SK-N-SH treated with all-trans-retinoic acid at 6 μM for 48 hours (cell line): ENCODE measurements around the gene EFNB2.

Source experiments
- ATAC-seq: fragments of 200-7000 bp; cut with Tn5 transposase; 3 replicates; pipeline ENCODE4 v1.9.1; 2020; ENCODE audit warnings: mild to moderate bottlenecking, moderate library complexity
- BACH2 ChIP-seq: fragments of 250-450 bp; sonication (Bioruptor Pico); IDR thresholded peaks from 2 replicates; pipeline ENCODE4 v1.9.0; 2021; ENCODE audit warnings: mild to moderate bottlenecking, borderline replicate concordance
- CREB5 ChIP-seq: fragments of 250-450 bp; sonication (Bioruptor Pico); IDR thresholded peaks from 2 replicates; pipeline ENCODE4 v1.5.1; 2020; ENCODE audit warnings: low read depth, mild to moderate bottlenecking, moderate library complexity
- CSDC2 ChIP-seq: fragments of 250-450 bp; sonication (Bioruptor Pico); IDR thresholded peaks from 2 replicates; pipeline ENCODE4 v1.5.0; 2020; ENCODE audit warnings: mild to moderate bottlenecking, moderate library complexity
- CSRNP3 ChIP-seq: fragments of 250-450 bp; sonication (Bioruptor Pico); IDR thresholded peaks from 2 replicates; pipeline ENCODE4 v1.5.1; 2021; ENCODE audit warnings: mild to moderate bottlenecking, moderate library complexity
- ESRRG ChIP-seq: fragments of 250-450 bp; sonication (Bioruptor Pico); IDR thresholded peaks from 2 replicates; pipeline ENCODE4 v1.6.1; 2021; ENCODE audit warnings: mild to moderate bottlenecking
- ISL1 ChIP-seq: fragments of 250-450 bp; sonication (Bioruptor Pico); IDR thresholded peaks from 2 replicates; pipeline ENCODE4 v2.1.2; 2022; ENCODE audit warnings: mild to moderate bottlenecking, moderate library complexity
- OSR1 ChIP-seq: fragments of 250-450 bp; sonication (Bioruptor Pico); IDR thresholded peaks from 2 replicates; pipeline ENCODE4 v1.8.0; 2022; ENCODE audit warnings: moderate library complexity, mild to moderate bottlenecking, inconsistent platforms
- PATZ1 ChIP-seq: fragments of 250-450 bp; sonication (Bioruptor Pico); IDR thresholded peaks from 2 replicates; pipeline ENCODE4 v1.8.0; 2020; ENCODE audit warnings: mild to moderate bottlenecking, moderate library complexity, borderline replicate concordance
- POU6F1 ChIP-seq: fragments of 250-450 bp; sonication (Bioruptor Pico); IDR thresholded peaks from 2 replicates; pipeline ENCODE4 v1.8.0; 2021; ENCODE audit warnings: low read depth, mild to moderate bottlenecking, moderate library complexity, borderline replicate concordance
- PPARA ChIP-seq: fragments of 250-450 bp; sonication (Bioruptor Pico); IDR thresholded peaks from 2 replicates; pipeline ENCODE4 v1.5.0; 2020; ENCODE audit warnings: mild to moderate bottlenecking, borderline replicate concordance
- RARB ChIP-seq: fragments of 250-450 bp; sonication (Bioruptor Pico); IDR thresholded peaks from 2 replicates; pipeline ENCODE4 v1.8.0; 2021; ENCODE audit warnings: mild to moderate bottlenecking, moderate library complexity
- TCF4 ChIP-seq: fragments of 250-450 bp; sonication (Bioruptor Pico); IDR thresholded peaks from 2 replicates; pipeline ENCODE4 v1.8.0; 2021; ENCODE audit warnings: mild to moderate bottlenecking, moderate library complexity, borderline replicate concordance
- TOX ChIP-seq: fragments of 250-450 bp; sonication (Bioruptor Pico); IDR thresholded peaks from 2 replicates; pipeline ENCODE4 v1.8.0; 2021; ENCODE audit warnings: mild to moderate bottlenecking, moderate library complexity, borderline replicate concordance
- TSHZ2 ChIP-seq: fragments of 250-450 bp; sonication (Bioruptor Pico); IDR thresholded peaks from 2 replicates; pipeline ENCODE4 v1.5.0; 2020; ENCODE audit warnings: mild to moderate bottlenecking, moderate library complexity
- ZC3H10 ChIP-seq: fragments of 250-450 bp; sonication (Bioruptor Pico); IDR thresholded peaks from 2 replicates; pipeline ENCODE4 v1.5.1; 2021; ENCODE audit warnings: mild to moderate bottlenecking, moderate library complexity
- ZFP3 ChIP-seq: fragments of 250-450 bp; sonication (Bioruptor Pico); IDR thresholded peaks from 2 replicates; pipeline ENCODE4 v1.5.0; 2020; ENCODE audit warnings: mild to moderate bottlenecking, moderate library complexity
- ZFP30 ChIP-seq: fragments of 450-650 bp; formaldehyde crosslinking; IDR thresholded peaks from 2 replicates; pipeline ENCODE4 v1.5.0; 2022; ENCODE audit warnings: mild to moderate bottlenecking, moderate library complexity
- ZNF565 ChIP-seq: fragments of 450-650 bp; formaldehyde crosslinking; conservative IDR thresholded peaks from 2 replicates; pipeline ENCODE4 v1.5.0; 2020; ENCODE audit warnings: low read depth, mild to moderate bottlenecking, moderate library complexity
- ZNF70 ChIP-seq: fragments of 450-650 bp; formaldehyde crosslinking; IDR thresholded peaks from 2 replicates; pipeline ENCODE4 v1.5.0; 2020; ENCODE audit warnings: mild to moderate bottlenecking, moderate library complexity
- ZNF8 ChIP-seq: fragments of 450-650 bp; formaldehyde crosslinking; IDR thresholded peaks from 2 replicates; pipeline ENCODE4 v1.5.0; 2020; ENCODE audit warnings: mild to moderate bottlenecking, moderate library complexity

The EFNB2 gene

GRCh38 chr13:106497079-106497478, 38.4 kb downstream of the EFNB2 start (continued):
- TF ChIP-seq PATZ1 (no peak), TCF4 (CRISPR knock-in tag) (no peak)

GRCh38 chr13:106496072-106496997, 39.1 kb downstream of the EFNB2 start:
- peak; percentile 68 for ATAC-seq
- TF ChIP-seq ZC3H10 (CRISPR knock-in tag) (no peak), POU6F1 (no peak)

GRCh38 chr13:106494936-106495335, 40.5 kb downstream of the EFNB2 start:
- ATAC-seq = no peak
- no peak for TF ChIP-seq PPARA (CRISPR knock-in tag)

GRCh38 chr13:106494506-106494905, 41.0 kb downstream of the EFNB2 start:
- ATAC-seq = no peak
- no peak for TF ChIP-seq POU6F1
- TF ChIP-seq CREB5 (CRISPR knock-in tag) = no peak
- TF ChIP-seq TSHZ2 = no peak
- TF ChIP-seq PPARA (CRISPR knock-in tag) = no peak
- TF ChIP-seq ZNF70 (CRISPR knock-in tag) = no peak
- TF ChIP-seq ESRRG (CRISPR knock-in tag) = no peak
- no peak for TF ChIP-seq CSDC2
- no peak for TF ChIP-seq BACH2 (CRISPR knock-in tag)
- TF ChIP-seq ZFP30 (CRISPR knock-in tag) = no peak
- no peak for TF ChIP-seq ZNF565 (CRISPR knock-in tag)
- TF ChIP-seq OSR1 (CRISPR knock-in tag) = no peak
- TF ChIP-seq TCF4 (CRISPR knock-in tag) = no peak
- no peak for TF ChIP-seq ISL1 (CRISPR knock-in tag)
- no peak for TF ChIP-seq TOX
- TF ChIP-seq RARB (CRISPR knock-in tag) = no peak
- no peak for TF ChIP-seq ZC3H10 (CRISPR knock-in tag)
- no peak for TF ChIP-seq CSRNP3 (CRISPR knock-in tag)
- no peak for TF ChIP-seq ZNF8 (CRISPR knock-in tag)
- no peak for TF ChIP-seq ZFP3 (CRISPR knock-in tag)
- no peak for TF ChIP-seq PATZ1
